Upper lobe of right lung (tissue), 1 donor: ENCODE data around the gene NELFB. TPM values are rescaled to one million over a fixed set of nuclear protein-coding genes. Genes with fewer than 3 reads are reported as not detected.
A peak's percentile ranks its signal among the peaks of the same experiment; 100 is the strongest.

Experiments used
- ATAC-seq: fragments of 200-7000 bp; cut with Tn5 transposase; one replicate; pipeline ENCODE4 v1.9.1; 2020; ENCODE audit warnings: mild to moderate bottlenecking, moderate library complexity
- DNase-seq: peaks from one replicate; pipeline ENCODE4 v3.0.0-alpha.2; 2020
- H3K27ac ChIP-seq: fragments of 200-600 bp; one replicate; pipeline ENCODE4 v1.8.0; 2022
- H3K27me3 ChIP-seq: fragments of 200-600 bp; one replicate; pipeline ENCODE4 v1.8.0; 2022; ENCODE audit warnings: mild to moderate bottlenecking
- H3K36me3 ChIP-seq: fragments of 200-600 bp; one replicate; pipeline ENCODE4 v1.8.0; 2022
- H3K4me1 ChIP-seq: fragments of 200-600 bp; one replicate; pipeline ENCODE4 v1.8.0; 2022
- H3K4me3 ChIP-seq: fragments of 200-600 bp; one replicate; pipeline ENCODE4 v1.8.0; 2022; ENCODE audit warnings: mild to moderate bottlenecking
- H3K9me3 ChIP-seq: fragments of 200-600 bp; one replicate; pipeline ENCODE4 v1.8.0; 2022
- intact Hi-C: fragments of 100-400 bp; cut with DNase I; formaldehyde crosslinking; loops from one replicate; pipeline ENCODE4 v1.11.0; 2022
- total RNA-seq: library from RNA; stranded (reverse); fragmentation: NEBNext Ultra II Directional; extraction: Animal tissue kit (Norgen Biotek cat#: 25700); gene quantifications from one replicate; pipeline ENCODE4 v1.2.1, GENCODE V29; 2021
- TF ChIP-seq, protein P1 (sequence below): fragments of 200-600 bp; IDR thresholded peaks from one replicate; pipeline ENCODE4 v1.8.0; 2022; ENCODE audit warnings: antibody characterized with exemption
- donor health status: DM: no; HTN: yes; CAD: no; lungs with severe emphysema.

Gene NELFB
- total RNA-seq, 1 donor from 2014 or later = 47.2 TPM

DNA sequence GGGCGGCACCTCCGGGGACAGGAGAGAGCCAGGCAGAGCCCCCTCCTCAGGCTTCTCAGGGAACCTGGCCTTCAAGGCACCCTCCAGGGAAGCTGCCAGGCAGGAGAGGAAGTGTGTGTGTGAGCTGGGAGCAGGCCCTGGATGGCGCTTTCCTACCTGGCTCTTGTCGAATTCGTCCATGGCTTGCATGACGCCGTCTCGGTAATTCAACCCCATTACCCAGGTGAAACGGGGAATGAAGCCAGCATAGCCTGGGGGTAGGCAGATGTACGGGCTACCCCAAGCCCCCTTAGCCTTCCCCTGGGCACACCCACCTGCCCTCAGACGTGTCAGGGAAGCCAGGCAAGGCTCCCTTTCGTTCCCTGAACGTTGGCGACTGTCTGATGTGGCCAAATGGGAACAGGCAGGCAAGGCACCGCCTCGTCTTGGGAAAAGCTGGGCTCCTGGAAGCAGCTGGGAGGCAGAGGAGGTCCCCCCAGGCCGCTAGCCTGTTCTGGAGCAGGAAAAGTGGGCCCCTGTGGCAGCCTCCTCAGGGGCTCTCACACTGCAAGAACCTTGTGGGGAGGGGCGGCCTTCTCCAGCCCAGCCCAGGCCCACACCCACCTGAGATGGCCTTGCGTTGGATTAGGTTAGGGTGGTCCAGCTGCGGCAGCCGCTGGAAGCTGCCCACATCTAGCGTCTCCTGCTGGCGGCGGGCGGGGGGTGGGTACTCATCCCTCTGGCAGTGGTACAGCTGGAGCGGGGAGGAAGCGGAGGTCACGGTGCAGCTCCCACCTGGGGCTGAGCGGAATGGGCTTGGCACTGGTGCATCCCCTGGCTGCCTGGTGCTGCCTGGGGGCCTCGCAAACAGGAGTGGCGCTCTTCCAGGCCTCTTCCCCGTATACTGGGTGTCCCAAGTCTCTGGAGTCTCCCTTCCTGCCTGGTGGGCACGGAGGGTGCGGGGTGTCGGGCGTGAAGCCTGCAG, 10.4 kb upstream of the NELFB start:
- TF ChIP-seq, protein P1, sequence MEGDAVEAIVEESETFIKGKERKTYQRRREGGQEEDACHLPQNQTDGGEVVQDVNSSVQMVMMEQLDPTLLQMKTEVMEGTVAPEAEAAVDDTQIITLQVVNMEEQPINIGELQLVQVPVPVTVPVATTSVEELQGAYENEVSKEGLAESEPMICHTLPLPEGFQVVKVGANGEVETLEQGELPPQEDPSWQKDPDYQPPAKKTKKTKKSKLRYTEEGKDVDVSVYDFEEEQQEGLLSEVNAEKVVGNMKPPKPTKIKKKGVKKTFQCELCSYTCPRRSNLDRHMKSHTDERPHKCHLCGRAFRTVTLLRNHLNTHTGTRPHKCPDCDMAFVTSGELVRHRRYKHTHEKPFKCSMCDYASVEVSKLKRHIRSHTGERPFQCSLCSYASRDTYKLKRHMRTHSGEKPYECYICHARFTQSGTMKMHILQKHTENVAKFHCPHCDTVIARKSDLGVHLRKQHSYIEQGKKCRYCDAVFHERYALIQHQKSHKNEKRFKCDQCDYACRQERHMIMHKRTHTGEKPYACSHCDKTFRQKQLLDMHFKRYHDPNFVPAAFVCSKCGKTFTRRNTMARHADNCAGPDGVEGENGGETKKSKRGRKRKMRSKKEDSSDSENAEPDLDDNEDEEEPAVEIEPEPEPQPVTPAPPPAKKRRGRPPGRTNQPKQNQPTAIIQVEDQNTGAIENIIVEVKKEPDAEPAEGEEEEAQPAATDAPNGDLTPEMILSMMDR = no peak

DNA sequence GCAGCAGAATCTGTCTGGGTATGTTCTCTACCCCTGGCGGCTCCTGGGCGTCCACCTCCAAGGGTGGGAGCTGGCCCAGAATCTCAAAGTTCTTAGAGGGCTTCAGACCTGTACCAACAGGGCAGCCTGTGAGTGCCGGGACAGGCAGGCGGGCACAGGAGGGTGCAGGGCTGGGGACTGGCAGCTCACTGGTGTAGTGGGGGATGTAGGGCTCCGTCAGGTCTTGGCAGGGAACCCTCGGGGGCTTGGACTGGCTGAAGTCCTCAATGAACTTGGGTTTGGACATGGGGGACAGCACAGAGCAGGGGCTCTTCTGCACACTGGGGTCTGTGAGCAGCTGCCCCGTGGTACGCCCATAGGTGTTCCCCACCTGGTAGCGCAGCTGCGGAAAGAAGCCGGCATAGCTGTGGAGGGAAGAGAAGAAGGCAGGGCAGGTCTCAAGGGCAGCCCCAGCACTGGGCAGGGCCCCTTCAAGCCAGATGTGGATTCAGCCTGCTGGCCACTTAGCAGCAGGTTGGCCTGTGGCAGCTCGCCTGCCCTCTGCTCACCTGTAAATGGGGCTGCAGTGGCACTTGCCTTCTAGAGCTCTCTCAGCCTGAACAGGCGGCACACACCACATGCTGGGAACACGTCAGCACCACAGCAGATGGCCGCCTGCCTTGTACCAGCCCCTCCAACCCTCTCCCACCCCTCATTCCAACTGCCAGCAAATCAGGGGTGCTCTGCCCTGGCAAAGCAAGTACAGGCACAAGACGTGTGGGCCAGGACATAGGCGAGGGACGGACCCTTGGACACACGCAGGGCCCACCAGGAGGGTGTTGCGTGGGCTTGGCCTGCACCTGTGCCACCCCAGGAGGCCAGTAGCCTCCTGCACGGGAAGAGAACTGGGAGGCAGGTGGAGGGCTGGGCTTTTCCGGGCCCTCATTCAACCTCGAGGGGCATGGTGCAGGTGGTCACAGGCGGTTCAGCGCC, 9.4 kb upstream of the NELFB start:
- DNase-seq (no peak), ATAC-seq (no peak)
- Histone ChIP-seq H3K27ac (no peak overlapping the region), H3K4me3 (no peak overlapping the region), H3K36me3 (peaks cover 21% of the 10 kb centered on the region), H3K27me3 (no peaks in the 10 kb centered on the region), H3K9me3 (no peaks in the 10 kb centered on the region), H3K4me1 (peaks cover 30% of the 10 kb centered on the region)
- intact Hi-C loops = no loop called here
- TF ChIP-seq, protein P1 = no peak

More for the DNA sequence above, 10.4 kb upstream of the NELFB start:
- no peaks in the 10 kb centered on the region for H3K9me3 ChIP-seq
- no peaks in the 10 kb centered on the region for H3K27me3 ChIP-seq
- H3K36me3 ChIP-seq = peaks cover 21% of the 10 kb centered on the region
- DNase-seq = no peak
- peaks cover 33% of the 10 kb centered on the region for H3K4me1 ChIP-seq
- no peak overlapping the region for H3K27ac ChIP-seq
- ATAC-seq = no peak
- H3K4me3 ChIP-seq = no peak overlapping the region
- intact Hi-C loops = no loop called here

DNA sequence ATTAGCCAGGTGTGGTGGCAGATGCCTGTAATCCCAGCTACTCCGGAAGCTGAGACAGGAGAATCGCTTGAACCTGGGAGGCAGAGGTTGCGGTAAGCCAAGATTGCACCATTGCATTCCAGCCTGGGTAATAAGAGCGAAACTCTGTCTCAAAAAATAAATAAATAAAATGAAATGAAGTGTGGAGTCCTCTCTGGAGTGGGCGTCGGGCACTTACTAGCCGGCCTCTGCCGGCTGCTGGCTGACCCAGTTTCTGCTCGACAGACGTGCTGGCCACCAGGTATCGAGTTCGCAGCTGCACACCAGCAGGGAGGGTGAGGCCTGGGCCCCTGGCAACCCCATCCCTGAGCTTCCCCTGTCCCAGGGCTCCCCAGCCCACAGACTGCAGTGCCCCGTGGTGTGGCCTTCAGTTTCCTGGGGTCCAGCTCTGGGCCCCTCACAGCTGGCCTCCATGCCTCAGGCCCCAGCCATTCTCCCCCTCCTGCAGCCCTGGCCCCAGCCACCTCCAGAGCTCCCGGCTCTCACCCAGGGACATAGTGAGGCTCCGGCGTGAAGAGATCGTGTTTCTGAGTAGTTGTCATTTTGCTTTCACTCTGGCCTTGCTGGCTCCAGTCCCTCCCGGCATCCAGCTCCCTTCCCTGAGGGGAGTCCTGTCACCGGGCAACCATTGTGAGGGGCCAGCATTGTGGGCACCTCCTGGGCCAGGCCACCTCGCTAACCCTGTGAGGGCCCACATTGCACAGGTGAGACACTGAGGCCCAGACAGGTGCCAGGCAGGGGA, 7.8 kb upstream of the NELFB start:
- DNase-seq (peak; percentile 86), ATAC-seq (peak; percentile 73)
- H3K9me3 ChIP-seq = no peaks in the 10 kb centered on the region
- intact Hi-C loops = no loop called here
- H3K4me3 ChIP-seq = no peak overlapping the region
- H3K36me3 ChIP-seq = peaks cover 17% of the 10 kb centered on the region
- TF ChIP-seq, protein P1 = no peak
- H3K27me3 ChIP-seq = no peaks in the 10 kb centered on the region
- H3K27ac ChIP-seq = peak overlapping the region; percentile 63
- peaks cover 24% of the 10 kb centered on the region for H3K4me1 ChIP-seq

DNA sequence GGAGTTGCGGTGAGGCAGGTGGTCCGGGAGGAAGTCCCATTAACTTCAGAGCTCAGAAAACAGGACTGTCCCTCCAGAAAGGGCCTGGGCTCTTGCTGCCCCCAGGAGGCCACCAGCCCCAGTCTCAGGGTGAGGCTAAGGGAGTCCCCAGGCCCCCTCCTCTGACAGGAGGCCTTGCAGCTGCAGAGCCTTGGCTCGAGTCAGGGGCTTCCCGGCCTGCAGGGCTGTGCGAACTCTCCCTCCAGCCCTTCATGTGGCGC, 7.3 kb upstream of the NELFB start:
- H3K27me3 ChIP-seq = no peaks in the 10 kb centered on the region
- H3K4me1 ChIP-seq = peaks cover 19% of the 10 kb centered on the region
- no peak overlapping the region for H3K4me3 ChIP-seq
- DNase-seq (no peak), ATAC-seq (no peak)
- peak overlapping the region; percentile 63 for H3K27ac ChIP-seq
- intact Hi-C loops = no loop called here
- H3K9me3 ChIP-seq = no peaks in the 10 kb centered on the region
- TF ChIP-seq, protein P1 = no peak
- peaks cover 11% of the 10 kb centered on the region for H3K36me3 ChIP-seq
